K562 (cell line): Measurements from ENCODE around the gene TMEM131L. TPM values are rescaled to one million over a fixed set of nuclear protein-coding genes. Genes with fewer than 3 reads are reported as not detected.
A peak's percentile ranks its signal among the peaks of the same experiment; 100 is the strongest.

Experiments
- ATF7 ChIP-seq: fragments of 450-650 bp; IDR thresholded peaks from 2 replicates; pipeline ENCODE4 v1.7.1; 2014; ENCODE audit warnings: mild to moderate bottlenecking, moderate library complexity
- CBFA2T2 ChIP-seq: fragments of 450-650 bp; conservative IDR thresholded peaks from 2 replicates; pipeline ENCODE4 v1.6.1; 2017; ENCODE audit warnings: mild to moderate bottlenecking
- DDX20 ChIP-seq: fragments of 450-650 bp; IDR thresholded peaks from 2 replicates; pipeline ENCODE4 v1.6.1; 2016; ENCODE audit warnings: missing genetic modification characterization, low read depth, mild to moderate bottlenecking, missing compliant biosample characterization, moderate library complexity
- HLTF ChIP-seq: fragments of 450-650 bp; IDR thresholded peaks from 2 replicates; pipeline ENCODE4 v1.6.1; 2016
- IRF2 ChIP-seq: sonication (generic); formaldehyde crosslinking; IDR thresholded peaks from 2 replicates; pipeline ENCODE4 v1.8.1; 2022; ENCODE audit warnings: mild to moderate bottlenecking, missing genetic modification reagents
- JUN ChIP-seq, 2 experiments: sonication (generic) in 1 of 2; formaldehyde crosslinking in 1 of 2; IDR thresholded peaks; 2 replicates each; pipeline versions ENCODE4 v1.6.1 to v1.8.0; 2012 to 2022; ENCODE audit warnings: borderline replicate concordance in 2 of 2, mild to moderate bottlenecking in 2 of 2, improper control_type of control experiment in 1 of 2, low read depth in 1 of 2, low read length in 1 of 2, missing genetic modification reagents in 1 of 2
- MEF2D ChIP-seq: conservative IDR thresholded peaks from 2 replicates; pipeline ENCODE4 v1.6.1; 2016; ENCODE audit warnings: low read depth, missing genetic modification characterization, missing compliant biosample characterization
- NFIX ChIP-seq: fragments of 250-450 bp; sonication (Bioruptor Pico); IDR thresholded peaks from 2 replicates; pipeline ENCODE4 v1.4.0; 2020; ENCODE audit warnings: low read depth, mild to moderate bottlenecking, moderate library complexity
- POLR2B ChIP-seq: fragments of 450-650 bp; IDR thresholded peaks from 2 replicates; pipeline ENCODE4 v1.6.1; 2018; ENCODE audit warnings: low read depth; ENCODE audit not compliant: partially characterized antibody
- POLR2H ChIP-seq: IDR thresholded peaks from 2 replicates; pipeline ENCODE4 v1.6.1; 2016; ENCODE audit warnings: missing genetic modification characterization, low read depth, mild to moderate bottlenecking, control low read depth, missing compliant biosample characterization, moderate library complexity
- POU5F1 ChIP-seq: fragments of 150-350 bp; IDR thresholded peaks from 2 replicates; pipeline ENCODE4 v1.6.1; 2014; ENCODE audit warnings: borderline replicate concordance, low read length, low read depth, mild to moderate bottlenecking; ENCODE audit not compliant: partially characterized antibody
- PPARD ChIP-seq: fragments of 250-450 bp; sonication (Bioruptor Pico); IDR thresholded peaks from 2 replicates; pipeline ENCODE4 v1.8.0; 2022; ENCODE audit warnings: inconsistent platforms, mild to moderate bottlenecking, moderate library complexity
- RBM39 ChIP-seq: fragments of 200-400 bp; formaldehyde crosslinking; optimal IDR thresholded peaks from 2 replicates; pipeline ENCODE3; 2018; ENCODE audit warnings: low read depth, low read length
- SMAD3 ChIP-seq: fragments of 450-650 bp; formaldehyde crosslinking; conservative IDR thresholded peaks from 2 replicates; pipeline ENCODE4 v1.4.0; 2020; ENCODE audit warnings: mild to moderate bottlenecking
- SMC3 ChIP-seq: conservative IDR thresholded peaks from 2 replicates; pipeline ENCODE4 v1.6.1; 2011; ENCODE audit warnings: low read depth, low read length, improper control_type of control experiment; ENCODE audit not compliant: insufficient read depth
- TAL1 ChIP-seq: fragments of 450-650 bp; IDR thresholded peaks from 2 replicates; pipeline ENCODE4 v1.6.1; 2016; ENCODE audit warnings: mild to moderate bottlenecking
- TCF7L2 ChIP-seq: fragments of 150-350 bp; IDR thresholded peaks from 2 replicates; pipeline ENCODE4 v1.6.1; 2016; ENCODE audit warnings: low read depth, mild to moderate bottlenecking, low read length, moderate library complexity
- TEAD2 ChIP-seq: fragments of 450-650 bp; IDR thresholded peaks from 2 replicates; pipeline ENCODE4 v1.6.1; 2016; ENCODE audit warnings: missing genetic modification characterization, control low read depth, missing compliant biosample characterization
- ZBTB26 ChIP-seq: fragments of 450-650 bp; formaldehyde crosslinking; IDR thresholded peaks from 2 replicates; pipeline ENCODE4 v1.4.0; 2022; ENCODE audit warnings: missing genetic modification characterization
- ZNF212 ChIP-seq: fragments of 450-650 bp; formaldehyde crosslinking; IDR thresholded peaks from 2 replicates; pipeline ENCODE4 v1.4.0; 2020; ENCODE audit warnings: mild to moderate bottlenecking
- ZNF217 ChIP-seq: sonication (generic); formaldehyde crosslinking; IDR thresholded peaks from 2 replicates; pipeline ENCODE4 v1.8.0; 2022; ENCODE audit warnings: mild to moderate bottlenecking, missing genetic modification reagents
- ZNF444 ChIP-seq: fragments of 250-450 bp; sonication (Bioruptor Pico); IDR thresholded peaks from 2 replicates; pipeline ENCODE4 v1.4.0; 2020; ENCODE audit warnings: mild to moderate bottlenecking, moderate library complexity
- ZNF592 ChIP-seq: fragments of 450-650 bp; IDR thresholded peaks from 2 replicates; pipeline ENCODE4 v1.6.1; 2017; ENCODE audit warnings: antibody characterized with exemption, mild to moderate bottlenecking
- ZNF644 ChIP-seq: fragments of 200-800 bp; sonication (Bioruptor generic); IDR thresholded peaks from 2 replicates; pipeline ENCODE4 v1.6.1; 2016; ENCODE audit warnings: low read depth, missing genetic modification characterization, missing compliant biosample characterization
- polyA plus RNA-seq, 8 experiments: library from polyadenylated mRNA; depleted of rRNA in 4 of 8; stranded (reverse) in 5 of 8; unstranded in 3 of 8; fragments of >200 nt; fragmentation: Nextera tagmentation in 2 of 8; fragmentation: Illumina TruSeq in 1 of 8; extraction: Ambion mirVana in 2 of 8; extraction: Trizol in 1 of 8; gene quantifications; 2 replicates each; pipeline versions ENCODE4 v1.2.1 to v1.2.3, GENCODE V29; 2011 to 2014; ENCODE audit warnings: inconsistent platforms in 1 of 8, missing spikeins in 1 of 8
- total RNA-seq, 7 experiments: library from RNA; depleted of rRNA in 6 of 7; stranded (reverse); fragments of >200 nt in 6 of 7; fragmentation: Illumina TruSeq in 2 of 7; extraction: Trizol in 2 of 7; gene quantifications; 2 replicates each; pipeline versions ENCODE4 v1.2.1 to v1.2.3, GENCODE V29; 2011 to 2021; ENCODE audit warnings: low replicate concordance in 1 of 7
- TF ChIP-seq, protein P1 (sequence below): fragments of 250-450 bp; sonication (Bioruptor Pico); IDR thresholded peaks from 2 replicates; pipeline ENCODE4 v1.8.0; 2021; ENCODE audit warnings: borderline replicate concordance, mild to moderate bottlenecking, moderate library complexity; ENCODE audit not compliant: poor library complexity, severe bottlenecking

The TMEM131L gene
- total and polyA plus RNA-seq, 9 of the 15 experiments (the other 6 are each of a cell fraction or from before 2014, with no cell fraction given): 1.2 to 20.8 (median 12.9) TPM

- TF ChIP-seq ZNF217 (CRISPR knock-in tag) (no peak), HLTF (no peak), DDX20 (tag) (peak; percentile 92), ZBTB26 (CRISPR knock-in tag) (0 out of 2 replicates have a peak, but pooled peaks have one; percentile 62), POU5F1 (no peak), IRF2 (no peak), PPARD (CRISPR knock-in tag) (peak; percentile 67; the same call in 1 of the 2 replicates), ZNF644 (tag) (peak; percentile 95), ATF7 (peak; percentile 13; the same call in 1 of the 2 replicates), ZNF212 (CRISPR knock-in tag) (peak; percentile 72; the same call in 1 of the 2 replicates), POLR2H (tag) (peak; percentile 29; the same call in 1 of the 2 replicates), ZNF444 (CRISPR knock-in tag) (no peak), MEF2D (peak; percentile 89), SMC3 (no peak), POLR2B (no peak), JUN (IDR thresholded peaks at IDR 0.05; ENCODE audit: borderline replicate concordance, low read depth, low read length) (no peak), JUN (CRISPR knock-in tag; IDR thresholded peaks at IDR 0.05; ENCODE audit: borderline replicate concordance) (no peak), CBFA2T2 (no peak), RBM39 (no peak), TCF7L2 (no peak), NFIX (CRISPR knock-in tag) (peak; percentile 40; the same call in 1 of the 2 replicates), ZNF592 (peak; percentile 96), TAL1 (no peak), SMAD3 (CRISPR knock-in tag) (peak; percentile 94), TEAD2 (tag) (peak; percentile 75)
- TF ChIP-seq, protein P1, sequence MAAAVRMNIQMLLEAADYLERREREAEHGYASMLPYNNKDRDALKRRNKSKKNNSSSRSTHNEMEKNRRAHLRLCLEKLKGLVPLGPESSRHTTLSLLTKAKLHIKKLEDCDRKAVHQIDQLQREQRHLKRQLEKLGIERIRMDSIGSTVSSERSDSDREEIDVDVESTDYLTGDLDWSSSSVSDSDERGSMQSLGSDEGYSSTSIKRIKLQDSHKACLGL (CRISPR knock-in tag): no peak
These were observed 71.4 kb downstream of the TMEM131L start (continued) for GRCh38 chr4:153537493-153537960.
